ENCODE data around the gene DNAI2.
A peak's percentile ranks its signal among the peaks of the same experiment; 100 is the strongest.

The DNAI2 gene

DNA sequence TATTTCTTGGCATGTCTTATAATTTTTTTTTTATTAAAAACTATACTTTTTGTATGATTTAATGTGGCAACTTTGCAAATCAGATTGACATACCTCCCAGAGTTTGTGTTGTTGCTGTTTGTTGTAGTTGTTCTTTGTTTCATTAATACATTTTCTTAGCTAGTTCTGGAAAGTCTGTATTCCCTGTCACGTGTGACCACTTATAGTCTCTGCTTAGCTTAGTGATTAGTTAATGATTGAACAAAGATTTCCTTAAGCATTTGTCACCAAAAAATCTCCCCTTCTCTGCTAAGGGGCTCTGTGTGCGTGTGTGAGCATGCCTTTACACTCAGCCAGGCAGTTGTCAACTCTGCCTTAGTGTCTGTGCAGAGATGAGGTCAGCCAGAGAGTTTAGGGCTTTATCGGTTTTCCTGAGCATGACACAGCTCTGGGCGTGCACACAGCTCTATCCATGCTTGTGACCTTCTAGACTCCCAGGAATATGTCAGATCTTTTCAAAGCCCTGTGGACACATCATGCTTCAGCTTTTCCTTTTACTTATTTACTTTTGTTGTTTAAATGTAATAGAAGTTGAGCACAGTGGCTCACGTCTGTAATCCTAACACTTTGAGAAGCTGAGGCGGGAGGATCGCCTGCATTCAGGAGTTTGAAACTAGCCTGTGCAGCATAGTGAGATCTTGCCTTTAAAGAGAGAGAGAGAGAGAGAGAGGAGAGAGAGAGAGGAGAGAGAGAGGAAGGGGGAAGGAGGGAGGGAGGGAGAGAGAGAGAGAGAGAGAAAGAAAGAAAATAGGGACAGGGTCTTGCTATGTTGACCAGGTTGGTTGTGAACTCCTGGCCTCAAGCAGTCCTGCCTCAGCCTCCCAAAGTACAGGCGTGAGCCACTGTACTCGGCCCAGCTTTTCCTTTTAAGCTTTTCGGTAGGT is 21.9 kb downstream of the DNAI2 start:
- TF ChIP-seq, protein P1, sequence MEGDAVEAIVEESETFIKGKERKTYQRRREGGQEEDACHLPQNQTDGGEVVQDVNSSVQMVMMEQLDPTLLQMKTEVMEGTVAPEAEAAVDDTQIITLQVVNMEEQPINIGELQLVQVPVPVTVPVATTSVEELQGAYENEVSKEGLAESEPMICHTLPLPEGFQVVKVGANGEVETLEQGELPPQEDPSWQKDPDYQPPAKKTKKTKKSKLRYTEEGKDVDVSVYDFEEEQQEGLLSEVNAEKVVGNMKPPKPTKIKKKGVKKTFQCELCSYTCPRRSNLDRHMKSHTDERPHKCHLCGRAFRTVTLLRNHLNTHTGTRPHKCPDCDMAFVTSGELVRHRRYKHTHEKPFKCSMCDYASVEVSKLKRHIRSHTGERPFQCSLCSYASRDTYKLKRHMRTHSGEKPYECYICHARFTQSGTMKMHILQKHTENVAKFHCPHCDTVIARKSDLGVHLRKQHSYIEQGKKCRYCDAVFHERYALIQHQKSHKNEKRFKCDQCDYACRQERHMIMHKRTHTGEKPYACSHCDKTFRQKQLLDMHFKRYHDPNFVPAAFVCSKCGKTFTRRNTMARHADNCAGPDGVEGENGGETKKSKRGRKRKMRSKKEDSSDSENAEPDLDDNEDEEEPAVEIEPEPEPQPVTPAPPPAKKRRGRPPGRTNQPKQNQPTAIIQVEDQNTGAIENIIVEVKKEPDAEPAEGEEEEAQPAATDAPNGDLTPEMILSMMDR (IDR thresholded peaks at IDR 0.05; ENCODE audit: insufficient read depth, low read depth, low read length, missing control alignments), result no peak

DNA sequence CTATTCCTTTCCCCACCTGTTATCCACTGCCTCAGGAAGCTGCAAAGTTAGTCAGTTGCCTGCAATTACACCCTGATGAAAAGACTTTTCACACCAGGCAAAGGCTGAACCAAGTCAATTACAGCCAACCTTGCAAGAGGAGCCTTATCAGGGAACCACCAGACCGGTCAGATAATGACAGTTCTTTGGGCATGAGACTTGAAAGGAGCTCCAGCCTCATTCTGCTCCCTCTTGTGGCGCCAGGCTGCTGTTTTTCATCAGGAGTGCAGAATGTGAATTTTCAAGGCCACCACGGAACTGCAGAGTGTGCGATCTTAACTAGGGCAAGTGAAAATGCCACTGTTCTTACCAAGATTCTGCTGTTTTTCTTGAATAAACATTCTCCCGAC is 22.5 kb downstream of the DNAI2 start:
- no peak overlapping the region for H3K4me3 ChIP-seq (ENCODE audit: low read length)
- TF ChIP-seq, protein P1 (IDR thresholded peaks at IDR 0.05; ENCODE audit: insufficient read depth, low read depth, low read length, missing control alignments), result peak; percentile 61
- DNase-seq (ENCODE audit: low read depth), result peak; percentile 19

More for the DNA sequence above, 21.9 kb downstream of the DNAI2 start:
- DNase-seq (ENCODE audit: low read depth), result peak; percentile 49
- no peak overlapping the region for H3K4me3 ChIP-seq (ENCODE audit: low read length)

DNA sequence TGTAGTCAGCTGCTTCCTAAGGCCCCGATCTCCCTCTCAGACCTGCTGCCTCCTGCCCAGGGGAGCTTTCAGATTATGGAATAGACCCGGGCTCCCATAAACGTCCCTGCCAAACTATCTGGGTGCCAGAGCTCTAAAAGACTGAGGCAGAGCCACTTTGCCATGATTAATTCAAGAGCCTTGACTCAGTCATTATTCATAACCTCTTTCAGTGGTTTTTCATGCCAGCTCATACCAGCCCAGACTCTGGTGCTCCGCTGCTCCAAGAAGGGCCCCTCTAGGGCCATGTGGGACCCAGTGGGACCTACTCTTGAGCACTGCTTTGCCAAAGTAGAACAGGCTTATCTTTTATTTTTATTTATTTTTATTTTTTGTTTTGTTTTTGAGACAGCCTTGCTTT is 23.9 kb downstream of the DNAI2 start:
- no peak overlapping the region for H3K4me3 ChIP-seq (ENCODE audit: low read length)
- peak; percentile 53 for DNase-seq (ENCODE audit: low read depth)
- TF ChIP-seq, protein P1 (IDR thresholded peaks at IDR 0.05; ENCODE audit: insufficient read depth, low read depth, low read length, missing control alignments), result no peak

DNA sequence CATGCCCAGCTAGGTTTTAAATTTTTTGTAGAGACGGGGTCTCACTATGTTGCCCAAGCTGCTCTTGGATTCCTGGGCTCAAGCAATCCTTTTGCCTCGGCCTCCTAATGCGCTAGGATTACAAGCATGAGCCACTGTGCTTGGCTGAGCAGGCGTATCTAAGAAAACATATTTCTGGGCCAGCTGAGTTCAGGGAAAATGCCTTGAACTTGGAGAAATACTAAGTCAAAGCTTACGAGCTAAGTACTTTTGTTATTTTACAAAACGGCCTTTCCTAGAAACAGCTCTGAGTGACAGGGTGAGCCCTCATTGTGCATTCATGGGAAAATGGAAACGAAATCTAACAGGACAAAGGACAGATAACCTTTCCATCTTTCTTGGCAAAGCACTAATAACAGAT is 24.7 kb downstream of the DNAI2 start:
- no peak for DNase-seq (ENCODE audit: low read depth)
- TF ChIP-seq, protein P1 (IDR thresholded peaks at IDR 0.05; ENCODE audit: insufficient read depth, low read depth, low read length, missing control alignments), result no peak
- no peak overlapping the region for H3K4me3 ChIP-seq (ENCODE audit: low read length)

DNA sequence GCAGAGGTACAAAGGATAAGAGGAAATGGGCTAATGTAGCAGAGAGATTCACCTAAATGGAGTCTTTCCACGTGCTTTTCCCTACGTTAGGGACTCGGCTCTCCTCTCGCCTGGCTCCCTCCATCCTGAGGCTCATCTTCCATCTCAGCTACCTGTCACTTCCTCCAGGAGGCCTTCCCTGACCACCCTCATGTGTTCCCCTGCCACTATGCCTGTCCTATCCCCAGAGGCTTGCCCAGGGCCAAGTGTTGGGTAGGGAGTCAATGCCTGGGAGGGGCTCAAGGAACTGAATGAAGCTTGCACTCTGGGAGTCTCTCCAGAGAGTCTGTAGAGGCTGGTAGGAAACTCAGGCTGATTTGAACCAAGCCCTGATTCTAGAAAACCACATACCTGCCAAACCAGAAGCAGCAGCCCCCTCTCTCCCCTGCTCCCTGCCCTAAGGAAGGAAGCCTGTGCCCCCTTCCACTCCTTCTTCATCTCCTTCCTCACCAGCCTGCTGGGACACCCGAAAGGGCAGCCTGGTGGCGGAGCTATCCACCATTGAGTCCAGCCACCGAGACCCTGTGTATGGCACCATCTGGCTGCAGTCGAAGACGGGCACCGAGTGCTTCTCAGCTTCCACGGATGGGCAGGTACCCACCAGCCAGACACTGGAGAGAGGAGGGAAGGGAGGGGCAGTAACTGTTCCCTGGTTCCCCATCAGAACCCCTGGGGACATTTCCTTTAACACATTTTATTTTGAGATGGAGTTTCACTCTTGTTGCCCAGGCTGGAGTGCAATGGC is 25.4 kb downstream of the DNAI2 start:
- DNase-seq (ENCODE audit: low read depth), result no peak
- TF ChIP-seq, protein P1 (IDR thresholded peaks at IDR 0.05; ENCODE audit: insufficient read depth, low read depth, low read length, missing control alignments), result no peak
- no peak overlapping the region for H3K4me3 ChIP-seq (ENCODE audit: low read length)

DNA sequence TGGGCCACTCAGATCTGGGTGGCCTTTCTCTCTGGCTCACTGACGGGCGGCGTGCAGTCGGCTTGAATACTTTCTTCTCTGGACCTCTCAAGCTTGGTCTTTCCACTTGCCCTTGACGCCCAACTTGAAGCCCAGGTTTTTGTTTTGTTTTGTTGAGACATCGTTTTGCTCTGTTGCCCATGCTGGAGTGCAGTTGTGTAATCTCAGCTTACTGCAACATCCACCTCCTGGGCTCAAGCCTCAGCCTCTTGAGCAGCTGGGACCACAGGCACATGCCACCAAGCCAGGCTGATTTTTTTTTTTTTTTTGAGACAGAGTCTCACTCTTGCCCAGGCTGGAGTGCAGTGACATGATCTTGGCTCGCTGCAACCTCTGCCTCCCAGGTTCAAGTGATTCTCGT is 29.3 kb downstream of the DNAI2 start:
- DNase-seq (ENCODE audit: low read depth), result no peak
- TF ChIP-seq, protein P1 (IDR thresholded peaks at IDR 0.05; ENCODE audit: insufficient read depth, low read depth, low read length, missing control alignments), result no peak
- H3K4me3 ChIP-seq (ENCODE audit: low read length), result no peak overlapping the region

Measured in epithelial cell of esophagus (primary cell).